GM21528 (cell line): Measurements from ENCODE around the gene RAB9A.
"Not testable (repeated sequence)": the region's sequence is repeated elsewhere in the genome, so short reads cannot be mapped to it uniquely, and the experiment has no call there.

Experiments
- ATAC-seq: cut with Tn5 transposase; IDR thresholded peaks from one replicate; pipeline ENCODE4 v1.9.1; 2021; ENCODE audit warnings: mild to moderate bottlenecking, moderate library complexity; ENCODE audit not compliant: unreplicated experiment, low FRiP score

Gene RAB9A

GRCh38 chrX:13688958-13689740, at the start of gene RAB9A:
Gene RAB9A, plus strand, starts transcription at chrX:13689128. Its CDS starts 19,619 bp downstream, at chrX:13708747.
- peak; percentile 82 for ATAC-seq

- not testable (repeated sequence) for ATAC-seq
Observed at GRCh38 chrX:13641684-13642083, 47.2 kb upstream of the RAB9A start.

GRCh38 chrX:13645464-13646153, 43.3 kb upstream of the RAB9A start:
- ATAC-seq: no peak

GRCh38 chrX:13646154-13646549, 42.8 kb upstream of the RAB9A start:
- no peak for ATAC-seq

GRCh38 chrX:13647709-13648212, 41.2 kb upstream of the RAB9A start:
- no peak for ATAC-seq

GRCh38 chrX:13648336-13648735, 40.6 kb upstream of the RAB9A start:
- ATAC-seq: not testable (repeated sequence)

GRCh38 chrX:13649838-13650237, 39.1 kb upstream of the RAB9A start:
- no peak for ATAC-seq

- no peak for ATAC-seq
Observed at GRCh38 chrX:13650318-13650717, 38.6 kb upstream of the RAB9A start.

GRCh38 chrX:13651150-13651549, 37.8 kb upstream of the RAB9A start:
- no peak for ATAC-seq

GRCh38 chrX:13652287-13652793, 36.6 kb upstream of the RAB9A start:
- peak; percentile 6 for ATAC-seq

GRCh38 chrX:13652850-13653693, 35.9 kb upstream of the RAB9A start, which contains the start of gene TCEANC:
Gene TCEANC, plus strand, starts transcription at chrX:13653141. Its CDS starts 9,368 bp downstream, at chrX:13662509.
- peak; percentile 92 for ATAC-seq

GRCh38 chrX:13654116-13654515, 34.8 kb upstream of the RAB9A start:
- no peak for ATAC-seq

- ATAC-seq: no peak
Observed at GRCh38 chrX:13655674-13656073, 33.3 kb upstream of the RAB9A start.

- no peak for ATAC-seq
Observed at GRCh38 chrX:13658602-13659001, 30.3 kb upstream of the RAB9A start.

- ATAC-seq: no peak
Observed at GRCh38 chrX:13659063-13659462, 29.9 kb upstream of the RAB9A start.

GRCh38 chrX:13661735-13662288, 27.1 kb upstream of the RAB9A start:
- no peak for ATAC-seq

- ATAC-seq: no peak
Observed at GRCh38 chrX:13662355-13662791, 26.6 kb upstream of the RAB9A start.

- ATAC-seq: no peak
Observed at GRCh38 chrX:13664020-13664419, 24.9 kb upstream of the RAB9A start.

- ATAC-seq: no peak
Observed at GRCh38 chrX:13666836-13667235, 22.1 kb upstream of the RAB9A start.

GRCh38 chrX:13667919-13668318, 21.0 kb upstream of the RAB9A start:
- ATAC-seq: no peak
